ENCODE measurements around the gene PHOX2A.

The PHOX2A gene

GRCh38 chr11:72233773-72234513 lies 10.0 kb downstream of the PHOX2A start:
- DNase-seq (ENCODE audit: low read depth) = no peak

GRCh38 chr11:72233056-72233772 lies 10.8 kb downstream of the PHOX2A start:
- DNase-seq (ENCODE audit: low read depth) = no peak

- DNase-seq (ENCODE audit: low read depth) = no peak
Measured at GRCh38 chr11:72232260-72233055, 11.5 kb downstream of the PHOX2A start.

- no peak for DNase-seq (ENCODE audit: low read depth)
Measured at GRCh38 chr11:72231396-72232259, 12.3 kb downstream of the PHOX2A start.

- DNase-seq (ENCODE audit: low read depth) = no peak
Measured at GRCh38 chr11:72230764-72231365, 13.1 kb downstream of the PHOX2A start.

GRCh38 chr11:72229925-72230763 lies 13.8 kb downstream of the PHOX2A start:
- DNase-seq (ENCODE audit: low read depth) = no peak

GRCh38 chr11:72229336-72229924 lies 14.5 kb downstream of the PHOX2A start:
- no peak for DNase-seq (ENCODE audit: low read depth)

GRCh38 chr11:72228844-72229231 lies 15.1 kb downstream of the PHOX2A start:
- no peak for DNase-seq (ENCODE audit: low read depth)

- DNase-seq (ENCODE audit: low read depth) = no peak
Measured at GRCh38 chr11:72228229-72228843, 15.6 kb downstream of the PHOX2A start.

- no peak for DNase-seq (ENCODE audit: low read depth)
Measured at GRCh38 chr11:72227316-72228228, 16.4 kb downstream of the PHOX2A start.

GRCh38 chr11:72226701-72227100 lies 17.3 kb downstream of the PHOX2A start:
- DNase-seq (ENCODE audit: low read depth) = no peak

- DNase-seq (ENCODE audit: low read depth) = peak; percentile 15
Measured at GRCh38 chr11:72225411-72225951, 18.5 kb downstream of the PHOX2A start.

GRCh38 chr11:72224564-72225410 lies 19.2 kb downstream of the PHOX2A start, which contains the start of gene INPPL1:
TSS of gene INPPL1 (plus strand) at chr11:72224767. CDS start at chr11:72224985, 218 bp downstream.
- DNase-seq (ENCODE audit: low read depth) = peak; percentile 11

GRCh38 chr11:72223615-72224563 lies 20.1 kb downstream of the PHOX2A start:
- DNase-seq (ENCODE audit: low read depth) = peak; percentile 47

GRCh38 chr11:72222907-72223614 lies 20.9 kb downstream of the PHOX2A start:
- DNase-seq (ENCODE audit: low read depth) = peak; percentile 94
